Stimulated activated CD4-positive, alpha-beta T cell treated with anti-CD3 and anti-CD28 coated beads, Interleukin-2, amount 100 ng/mL, for 48 hours (primary cell): ENCODE results near the gene FCER1A.
"Not testable (repeated sequence)": the region's sequence is repeated elsewhere in the genome, so short reads cannot be mapped to it uniquely, and the experiment has no call there.

Source experiments
- DNase-seq, 2 donors: peaks; one replicate each; pipeline ENCODE4 v3.0.0-alpha.2; 2020

The FCER1A gene

GRCh38 chr1:159302095-159302494 lies at the start of gene FCER1A:
TSS of gene FCER1A (plus strand) at chr1:159302336. CDS start at chr1:159302365, 29 bp downstream.
- DNase-seq: no peak

GRCh38 chr1:159261311-159261710 lies 40.8 kb upstream of the FCER1A start:
- no peak for DNase-seq

- no peak for DNase-seq
Measured at GRCh38 chr1:159261721-159262494, 40.2 kb upstream of the FCER1A start.

GRCh38 chr1:159266832-159267231 lies 35.3 kb upstream of the FCER1A start:
- no peak for DNase-seq

- no peak for DNase-seq
Measured at GRCh38 chr1:159274631-159275030, 27.5 kb upstream of the FCER1A start.

- DNase-seq: no peak
Measured at GRCh38 chr1:159275891-159276290, 26.2 kb upstream of the FCER1A start.

GRCh38 chr1:159279773-159280172 lies 22.4 kb upstream of the FCER1A start:
- DNase-seq: no peak

- no peak for DNase-seq
Measured at GRCh38 chr1:159282118-159282517, 20.0 kb upstream of the FCER1A start.

- DNase-seq: no peak
Measured at GRCh38 chr1:159289060-159289459, 13.1 kb upstream of the FCER1A start.

- no peak for DNase-seq
Measured at GRCh38 chr1:159291424-159291823, 10.7 kb upstream of the FCER1A start.

GRCh38 chr1:159296706-159297375 lies 5.3 kb upstream of the FCER1A start:
- no peak for DNase-seq

- no peak for DNase-seq
Measured at GRCh38 chr1:159300146-159300545, 2.0 kb upstream of the FCER1A start.

- no peak for DNase-seq
Measured at GRCh38 chr1:159307346-159308020, 5.3 kb downstream of the FCER1A start.

- no peak for DNase-seq
Measured at GRCh38 chr1:159311679-159312078, 9.5 kb downstream of the FCER1A start.

- no peak for DNase-seq
Measured at GRCh38 chr1:159315381-159315780, 13.2 kb downstream of the FCER1A start.

GRCh38 chr1:159318784-159319551 lies 16.8 kb downstream of the FCER1A start:
- DNase-seq: no peak

GRCh38 chr1:159334797-159335196 lies 32.7 kb downstream of the FCER1A start:
- DNase-seq: no peak

GRCh38 chr1:159338018-159338417 lies 35.9 kb downstream of the FCER1A start:
- DNase-seq: no peak

GRCh38 chr1:159339536-159339935 lies 37.4 kb downstream of the FCER1A start:
- DNase-seq: no peak

GRCh38 chr1:159341736-159342135 lies 39.6 kb downstream of the FCER1A start:
- no peak for DNase-seq

- no peak for DNase-seq
Measured at GRCh38 chr1:159342761-159343425, 40.8 kb downstream of the FCER1A start.

GRCh38 chr1:159349374-159349773 lies 47.2 kb downstream of the FCER1A start:
- DNase-seq: not testable (repeated sequence)
